H9 (cell line): Measurements from ENCODE around the gene MN1. TPM values are rescaled to one million over a fixed set of nuclear protein-coding genes. Genes with fewer than 3 reads are reported as not detected.

Experiments
- DNase-seq: peaks from one replicate; pipeline ENCODE4 v3.0.0-alpha.2; 2017
- H2AFZ ChIP-seq: one replicate; pipeline ENCODE4 v1.6.1; 2013; ENCODE audit warnings: mild to moderate bottlenecking, low read length, control low read depth, moderate library complexity
- H2AK5ac ChIP-seq: 2 replicates; pipeline ENCODE4 v1.6.1; 2013; ENCODE audit warnings: low read length, control low read depth, mixed read lengths; ENCODE audit not compliant: insufficient read length
- H2BK120ac ChIP-seq: one replicate; pipeline ENCODE4 v1.6.1; 2013; ENCODE audit warnings: low read depth, mild to moderate bottlenecking, low read length, control low read depth, inconsistent platforms; ENCODE audit not compliant: poor library complexity, severe bottlenecking
- H2BK12ac ChIP-seq: 2 replicates; pipeline ENCODE4 v1.6.1; 2013; ENCODE audit warnings: low read length, control low read depth, mixed read lengths, low read depth; ENCODE audit not compliant: insufficient read length
- H2BK15ac ChIP-seq: 2 replicates; pipeline ENCODE4 v1.6.1; 2013; ENCODE audit warnings: low read depth, low read length, control low read depth
- H2BK20ac ChIP-seq: one replicate; pipeline ENCODE4 v1.6.1; 2013; ENCODE audit warnings: low read depth, mild to moderate bottlenecking, low read length, control low read depth, inconsistent platforms; ENCODE audit not compliant: poor library complexity, severe bottlenecking
- H2BK5ac ChIP-seq: 2 replicates; pipeline ENCODE4 v1.6.1; 2013; ENCODE audit warnings: low read length, control low read depth, mixed read lengths; ENCODE audit not compliant: insufficient read length
- H3K14ac ChIP-seq: 2 replicates; pipeline ENCODE4 v1.6.1; 2013; ENCODE audit warnings: low read length, control low read depth; ENCODE audit not compliant: insufficient read depth
- H3K18ac ChIP-seq: 2 replicates; pipeline ENCODE4 v1.6.1; 2013; ENCODE audit warnings: low read depth, mild to moderate bottlenecking, mixed read lengths, low read length, control low read depth; ENCODE audit not compliant: insufficient read length
- H3K23ac ChIP-seq: 2 replicates; pipeline ENCODE4 v1.6.1; 2013; ENCODE audit warnings: low read length, control low read depth, mixed read lengths, low read depth; ENCODE audit not compliant: insufficient read length
- H3K23me2 ChIP-seq: 2 replicates; pipeline ENCODE4 v1.6.1; 2013; ENCODE audit warnings: low read depth, mild to moderate bottlenecking, mixed read lengths, low read length, control low read depth; ENCODE audit not compliant: insufficient read length, poor library complexity, severe bottlenecking
- H3K27ac ChIP-seq: 2 replicates; pipeline ENCODE4 v1.5.1; 2013; ENCODE audit warnings: low read length, control low read depth, mixed read lengths, low read depth; ENCODE audit not compliant: insufficient read length
- H3K27me3 ChIP-seq: 2 replicates; pipeline ENCODE4 v1.6.1; 2013; ENCODE audit warnings: low read length, control low read depth, inconsistent platforms; ENCODE audit not compliant: insufficient read depth
- H3K4ac ChIP-seq: 2 replicates; pipeline ENCODE4 v1.6.1; 2013; ENCODE audit warnings: low read depth, mild to moderate bottlenecking, control low read depth, inconsistent platforms, low read length, moderate library complexity
- H3K4me1 ChIP-seq: 2 replicates; pipeline ENCODE4 v1.6.1; 2013; ENCODE audit warnings: low read length, control low read depth, inconsistent platforms; ENCODE audit not compliant: insufficient read depth
- H3K4me2 ChIP-seq: 2 replicates; pipeline ENCODE4 v1.6.1; 2013; ENCODE audit warnings: low read length, control low read depth, mixed read lengths; ENCODE audit not compliant: insufficient read length, insufficient read depth
- H3K56ac ChIP-seq: 2 replicates; pipeline ENCODE4 v1.6.1; 2013; ENCODE audit warnings: low read depth, mild to moderate bottlenecking, mixed read lengths, low read length, control low read depth; ENCODE audit not compliant: insufficient read length
- H3K79me1 ChIP-seq: 2 replicates; pipeline ENCODE4 v1.6.1; 2013; ENCODE audit warnings: low read depth, mild to moderate bottlenecking, moderate library complexity, low read length, control low read depth, inconsistent platforms; ENCODE audit not compliant: insufficient read depth, poor library complexity, severe bottlenecking
- H3K79me2 ChIP-seq: 2 replicates; pipeline ENCODE4 v1.6.1; 2013; ENCODE audit warnings: low read length, control low read depth, inconsistent platforms; ENCODE audit not compliant: insufficient read depth
- H3K9ac ChIP-seq: 2 replicates; pipeline ENCODE4 v1.6.1; 2013; ENCODE audit warnings: low read length, control low read depth, mixed read lengths; ENCODE audit not compliant: insufficient read length; ENCODE audit errors: extremely low read depth
- H3K9me3 ChIP-seq: one replicate; pipeline ENCODE4 v1.6.1; 2013; ENCODE audit warnings: low read depth, low read length, inconsistent platforms; ENCODE audit not compliant: control insufficient read depth
- H3T11ph ChIP-seq: one replicate; pipeline ENCODE4 v1.6.1; 2013; ENCODE audit warnings: mild to moderate bottlenecking, low read length, control low read depth, inconsistent platforms
- H4K20me1 ChIP-seq: one replicate; pipeline ENCODE4 v1.6.1; 2013; ENCODE audit not compliant: control insufficient read depth, insufficient read length, insufficient read depth
- H4K5ac ChIP-seq: 2 replicates; pipeline ENCODE4 v1.6.1; 2013; ENCODE audit warnings: low read depth, mild to moderate bottlenecking, mixed read lengths, low read length, control low read depth; ENCODE audit not compliant: insufficient read length
- H4K8ac ChIP-seq: replicated peaks from 2 replicates; pipeline ENCODE4 v1.6.1; 2013; ENCODE audit warnings: low read length, control low read depth, mixed read lengths, low read depth; ENCODE audit not compliant: insufficient read length
- H4K91ac ChIP-seq: 2 replicates; pipeline ENCODE4 v1.6.1; 2013; ENCODE audit warnings: low read depth, mild to moderate bottlenecking, moderate library complexity, mixed read lengths, low read length, control low read depth; ENCODE audit not compliant: insufficient read length
- H3K27ac Mint-ChIP-seq, 3 experiments: 2 replicates in 2 of 3; 3 replicates in 1 of 3; pipeline ENCODE4 v1.8.0; 2020 to 2021; ENCODE audit warnings: mixed read lengths in 3 of 3, mild to moderate bottlenecking in 1 of 3, moderate library complexity in 1 of 3
- H3K27me3 Mint-ChIP-seq: 2 replicates; pipeline ENCODE4 v1.8.0; 2021; ENCODE audit warnings: low read depth, mild to moderate bottlenecking, moderate library complexity, mixed read lengths
- H3K36me3 Mint-ChIP-seq, 3 experiments: 2 replicates in 2 of 3; 3 replicates in 1 of 3; pipeline ENCODE4 v1.8.0; 2020 to 2021; ENCODE audit warnings: low read depth in 3 of 3, mixed read lengths in 3 of 3; ENCODE audit not compliant: insufficient read depth in 1 of 3
- H3K4me1 Mint-ChIP-seq, 2 experiments: 2 replicates each; pipeline ENCODE4 v1.8.0; 2020; ENCODE audit warnings: mixed read lengths in 2 of 2
- H3K4me3 Mint-ChIP-seq, 2 experiments: 2 replicates in 1 of 2; 3 replicates in 1 of 2; pipeline ENCODE4 v1.8.0; 2020 to 2021; ENCODE audit warnings: mild to moderate bottlenecking in 2 of 2, mixed read lengths in 2 of 2, moderate library complexity in 1 of 2
- H3K9me3 Mint-ChIP-seq, 2 experiments: 2 replicates in 1 of 2; 3 replicates in 1 of 2; pipeline ENCODE4 v1.8.0; 2020; ENCODE audit warnings: mild to moderate bottlenecking in 2 of 2, mixed read lengths in 2 of 2, moderate library complexity in 1 of 2
- CTCF ChIP-seq: fragments of 200-600 bp; sonication (generic); conservative IDR thresholded peaks from 3 replicates; pipeline ENCODE4 v1.8.0; 2021; ENCODE audit warnings: antibody characterized with exemption, mild to moderate bottlenecking
- WGBS: extraction: QIAGEN DNeasy Blood & Tissue Kit; methylation state at CpG from one replicate; pipeline ENCODE4 v1.1.7; 2013; ENCODE audit warnings: missing lambda C conversion rate, low lambda C conversion rate, mixed read lengths; ENCODE audit not compliant: insufficient read length; ENCODE audit errors: extremely low coverage; 5-methylcytosine and 5-hydroxymethylcytosine counted together
- total RNA-seq: library from RNA; stranded (reverse); gene quantifications from 2 replicates; pipeline ENCODE4 v1.2.1, GENCODE V29; 2021

MN1 gene
- total RNA-seq, 1 experiment from 2014 or later, result 2.8 TPM

- WGBS, result no CpG with 5 or more reads among the region's 5 CpGs
- Histone ChIP-seq H3K56ac (no peak overlapping the region), H3K27ac (no peak overlapping the region), H4K20me1 (no peaks in the 10 kb centered on the region), H3K79me2 (no peaks in the 10 kb centered on the region), H2BK12ac (no peak overlapping the region), H4K5ac (no peak overlapping the region), H3K4ac (no peak overlapping the region), H3K27me3 (no peaks in the 10 kb centered on the region), H2AK5ac (no peak overlapping the region), H2AFZ (no peak overlapping the region), H3K23me2 (no peaks in the 10 kb centered on the region), H3T11ph (no peak overlapping the region), H3K23ac (no peak overlapping the region), H3K4me2 (no peak overlapping the region), H2BK15ac (no peak overlapping the region), H2BK5ac (no peak overlapping the region), H3K9me3 (no peaks in the 10 kb centered on the region), H3K18ac (no peak overlapping the region), H2BK120ac (no peak overlapping the region), H3K14ac (no peak overlapping the region), H4K91ac (no peak overlapping the region), H3K9ac (no peak overlapping the region), H4K8ac (no peak overlapping the region), H2BK20ac (no peak overlapping the region), H3K79me1 (no peaks in the 10 kb centered on the region), H3K4me1 (peaks cover 17% of the 10 kb centered on the region)
- TF ChIP-seq CTCF, result no peak
- peaks cover 31 to 39% of the 10 kb centered on the region in 2 experiments for H3K4me1 Mint-ChIP-seq
- no peak overlapping the region for H3K4me3 Mint-ChIP-seq
- no peaks in the 10 kb centered on the region for H3K9me3 Mint-ChIP-seq
- DNase-seq, result no peak
- no peaks in the 10 kb centered on the region for H3K27me3 Mint-ChIP-seq
- H3K36me3 Mint-ChIP-seq, result peaks cover 6 to 17% (median 12%) of the 10 kb centered on the region in 3 experiments; a peak in 6 of 7 replicates
- no peak overlapping the region for H3K27ac Mint-ChIP-seq
These were observed 44.7 kb upstream of the MN1 start for GRCh38 chr22:27846248-27846757.
